GM10248 (cell line): ENCODE data around the gene KIF3C.
"Not testable (repeated sequence)": the region's sequence is repeated elsewhere in the genome, so short reads cannot be mapped to it uniquely, and the experiment has no call there.

Experiments
- CTCF ChIA-PET: fragments of 300-600 bp; sonication (Branson Sonifier 250); formaldehyde crosslinking; extraction: SDS; loops from one replicate; lab custom pipeline; 2021; ENCODE audit warnings: antibody characterized with exemption; lab: Yijun Ruan, JAX
- POLR2A ChIA-PET: fragments of 350-650 bp; sonication (Branson Sonifier 250); formaldehyde crosslinking; extraction: SDS; loops from one replicate; lab custom pipeline; 2020; ENCODE audit warnings: antibody characterized with exemption; lab: Yijun Ruan, JAX
- DNase-seq: peaks from one replicate; pipeline ENCODE4 v3.0.0; 2012; ENCODE audit errors: extremely low spot score
- CTCF ChIP-seq: IDR thresholded peaks from 2 replicates; pipeline ENCODE4 v1.5.1; 2012; ENCODE audit warnings: mild to moderate bottlenecking, low read depth; ENCODE audit errors: extremely low read depth, missing control alignments, control extremely low read depth

KIF3C gene

GRCh38 chr2:26017464-26018183, 35.3 kb upstream of the KIF3C start:
- ChIA-PET POLR2A (no interaction called here), CTCF (interaction anchor here (0.8 to 2.3 kb wide), 7 partner anchors 10 to 128 kb away, joined by 3 to 10 read pairs (median 3); no protein-coding TSS in a partner anchor)
- no peak for DNase-seq
- TF ChIP-seq CTCF = no peak

GRCh38 chr2:26016706-26017045, 34.4 kb upstream of the KIF3C start:
- POLR2A ChIA-PET = interaction anchor here (0.7 kb wide), 1 partner anchor 363 kb away, joined by 4 read pairs; no protein-coding TSS in a partner anchor
- CTCF ChIA-PET = interaction anchor here (0.9 to 2.3 kb wide), 3 partner anchors 66 to 90 kb away, joined by 3 to 6 read pairs (median 3); no protein-coding TSS in a partner anchor
- DNase-seq = not testable (repeated sequence)

GRCh38 chr2:26016012-26016705, 33.9 kb upstream of the KIF3C start:
- CTCF ChIA-PET = interaction anchor here (0.9 to 2.3 kb wide), 3 partner anchors 65 to 91 kb away, joined by 3 to 6 read pairs (median 3); no protein-coding TSS in a partner anchor
- no peak for TF ChIP-seq CTCF
- POLR2A ChIA-PET = no interaction called here
- no peak for DNase-seq

GRCh38 chr2:26013668-26014067, 31.4 kb upstream of the KIF3C start:
- ChIA-PET POLR2A (no interaction called here), CTCF (no interaction called here)
- no peak for DNase-seq
- no peak for TF ChIP-seq CTCF

GRCh38 chr2:26011990-26012856, 29.9 kb upstream of the KIF3C start:
- no peak for DNase-seq
- TF ChIP-seq CTCF = no peak
- CTCF ChIA-PET = interaction anchor here (1.4 to 1.6 kb wide), 2 partner anchors 12 to 122 kb away, joined by 3 read pairs; no protein-coding TSS in a partner anchor
- POLR2A ChIA-PET = no interaction called here

- no peak for DNase-seq
- ChIA-PET CTCF (interaction anchor here (1.4 to 1.6 kb wide), 2 partner anchors 11 to 123 kb away, joined by 3 read pairs; no protein-coding TSS in a partner anchor), POLR2A (no interaction called here)
- no peak for TF ChIP-seq CTCF
Observed at GRCh38 chr2:26011609-26011989, 29.3 kb upstream of the KIF3C start.
